Stimulated activated CD8-positive, alpha-beta memory T cell treated with anti-CD3 and anti-CD28 coated beads, Interleukin-4, amount 100 ng/mL, for 4 hours (primary cell): ENCODE data around the gene CBL.

ENCODE experiments used
- DNase-seq, 2 donors: peaks; one replicate each; pipeline ENCODE4 v3.0.0-alpha.2; 2020; ENCODE audit warnings: low read depth in 2 of 2, low spot score in 1 of 2

Gene CBL

GRCh38 chr11:119329320-119329719 is 123.2 kb downstream of the CBL start:
- DNase-seq = no peak

DNA sequence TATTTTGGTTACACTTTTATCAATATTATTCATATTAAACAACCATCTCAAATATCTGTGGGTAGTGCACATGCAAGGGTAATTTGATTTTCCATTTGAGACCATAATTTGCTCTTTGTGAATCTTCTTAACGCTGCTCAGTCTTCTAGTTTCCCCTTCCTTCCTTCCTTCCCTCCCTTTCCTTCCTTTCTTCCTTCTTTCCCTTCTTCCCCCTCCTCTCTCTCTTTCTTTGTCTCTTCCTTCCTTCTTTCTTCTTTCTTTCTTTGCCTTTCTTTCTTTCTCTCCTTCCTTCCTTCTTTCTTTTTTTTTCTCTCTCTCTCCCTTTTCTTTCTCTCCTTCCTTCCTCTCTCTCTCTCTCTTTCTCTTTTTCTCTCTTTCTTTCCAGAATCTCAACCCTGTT is 124.1 kb downstream of the CBL start:
- no peak for DNase-seq

DNA sequence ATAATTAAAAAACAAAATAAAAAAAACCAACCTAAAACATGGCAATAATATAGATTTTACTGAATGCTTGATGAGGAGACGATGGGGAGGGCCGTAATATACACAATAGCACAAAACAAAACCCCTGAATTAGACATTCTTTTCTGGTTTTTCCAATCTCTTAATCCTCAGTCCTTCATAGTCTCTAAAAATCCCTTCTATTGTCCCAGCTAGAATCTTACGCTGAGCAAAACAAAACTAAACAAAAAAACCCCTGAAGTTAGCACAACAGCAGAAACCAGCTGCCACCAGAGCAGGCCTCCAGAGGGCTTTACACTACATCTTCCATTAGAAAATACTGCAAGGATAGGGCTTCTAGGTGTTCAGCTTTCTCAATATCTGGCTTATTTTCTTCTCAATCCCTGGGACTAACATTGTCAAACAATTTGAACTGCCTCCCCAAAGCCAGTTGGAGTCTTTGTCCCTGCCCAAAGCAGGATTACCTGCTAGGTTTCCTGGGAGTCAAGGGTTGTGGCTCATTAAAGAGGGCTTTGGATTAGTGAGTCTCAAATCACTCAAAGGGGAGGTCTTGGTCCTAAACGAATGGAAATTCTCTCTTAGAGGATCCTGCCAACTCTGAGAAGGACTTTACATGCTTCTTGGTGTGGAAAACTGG is 126.1 kb downstream of the CBL start:
- DNase-seq = no peak

DNA sequence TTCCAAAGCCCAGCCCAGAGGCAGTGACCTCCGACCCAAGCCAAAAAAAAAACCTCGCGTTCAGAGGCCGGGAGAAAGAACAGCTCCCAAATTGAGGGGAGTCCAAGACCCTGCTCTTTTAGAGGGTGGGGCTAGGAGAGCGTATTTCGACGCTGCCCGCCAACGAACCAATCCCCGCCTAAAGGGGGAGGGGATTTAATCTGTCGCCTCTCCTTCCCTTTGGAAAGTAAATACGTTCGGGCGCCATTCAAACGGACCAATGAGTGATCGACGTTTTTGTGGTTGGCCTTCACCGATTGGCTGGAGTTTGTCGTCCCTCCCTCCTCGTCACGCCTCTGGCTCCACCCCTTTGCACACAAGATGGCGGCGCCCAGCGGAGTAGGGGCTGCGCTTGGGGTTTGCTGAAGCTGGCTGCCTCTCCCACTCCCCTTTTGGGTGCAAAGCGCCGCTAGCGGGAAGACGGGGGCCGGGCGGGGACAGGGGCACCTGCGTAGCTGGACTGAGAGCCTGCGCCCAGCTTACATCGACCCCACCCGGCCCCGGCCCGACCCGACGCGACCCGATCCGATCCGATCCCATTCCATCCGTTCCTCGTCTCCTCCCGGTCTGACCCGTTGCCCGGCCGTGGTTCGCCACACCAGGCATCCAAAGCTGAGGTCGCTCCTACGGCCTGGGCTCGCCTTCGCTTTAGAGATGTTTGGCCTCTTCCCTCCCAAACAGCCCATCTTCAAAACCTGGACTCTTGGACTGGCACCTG is 128.2 kb downstream of the CBL start, which contains the start of gene RNF26:
Gene RNF26 (plus strand): TSS at position 354 of the 757 bp plus-strand sequence. CDS start 596 bp downstream, outside the sequence.
- peak; percentile 89 to 92 for DNase-seq

GRCh38 chr11:119335091-119335654 is 129.0 kb downstream of the CBL start:
- DNase-seq = no peak

- DNase-seq = no peak
Observed at GRCh38 chr11:119335655-119336543, 129.8 kb downstream of the CBL start.

- DNase-seq = no peak
Observed at GRCh38 chr11:119336744-119337469, 130.8 kb downstream of the CBL start.

- DNase-seq = no peak
Observed at GRCh38 chr11:119337581-119338317, 131.6 kb downstream of the CBL start.

DNA sequence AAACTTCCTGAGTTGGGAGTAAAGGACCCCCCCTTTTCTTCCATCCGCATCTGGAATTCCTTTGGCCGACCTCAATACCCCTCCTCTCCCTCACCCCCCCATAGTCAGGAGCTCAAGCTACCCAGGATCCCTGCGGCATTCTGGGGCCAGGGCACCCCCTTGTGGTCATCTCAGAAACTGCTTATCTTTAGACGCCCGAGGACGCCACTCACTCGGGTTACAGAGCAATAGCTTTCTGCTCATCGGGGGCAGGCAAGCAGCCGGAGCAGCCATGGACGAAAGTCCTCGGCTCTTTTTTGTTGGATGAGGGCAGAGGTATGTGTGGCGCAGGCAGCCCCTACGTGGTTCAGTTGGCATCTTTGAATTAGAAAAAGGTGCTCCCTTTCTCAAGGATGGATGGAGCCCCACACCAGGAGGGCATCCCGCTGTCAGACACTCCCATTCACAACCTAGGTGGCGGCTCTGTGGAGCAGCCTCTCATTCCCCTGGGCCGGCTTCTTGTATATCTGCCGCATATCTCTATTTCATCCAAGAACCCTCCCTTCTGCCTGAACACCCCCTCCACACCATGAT is 132.3 kb downstream of the CBL start:
- peak in 1 of 2 donors; percentile 39 for DNase-seq

- DNase-seq = no peak
Observed at GRCh38 chr11:119338965-119339588, 132.9 kb downstream of the CBL start.

DNA sequence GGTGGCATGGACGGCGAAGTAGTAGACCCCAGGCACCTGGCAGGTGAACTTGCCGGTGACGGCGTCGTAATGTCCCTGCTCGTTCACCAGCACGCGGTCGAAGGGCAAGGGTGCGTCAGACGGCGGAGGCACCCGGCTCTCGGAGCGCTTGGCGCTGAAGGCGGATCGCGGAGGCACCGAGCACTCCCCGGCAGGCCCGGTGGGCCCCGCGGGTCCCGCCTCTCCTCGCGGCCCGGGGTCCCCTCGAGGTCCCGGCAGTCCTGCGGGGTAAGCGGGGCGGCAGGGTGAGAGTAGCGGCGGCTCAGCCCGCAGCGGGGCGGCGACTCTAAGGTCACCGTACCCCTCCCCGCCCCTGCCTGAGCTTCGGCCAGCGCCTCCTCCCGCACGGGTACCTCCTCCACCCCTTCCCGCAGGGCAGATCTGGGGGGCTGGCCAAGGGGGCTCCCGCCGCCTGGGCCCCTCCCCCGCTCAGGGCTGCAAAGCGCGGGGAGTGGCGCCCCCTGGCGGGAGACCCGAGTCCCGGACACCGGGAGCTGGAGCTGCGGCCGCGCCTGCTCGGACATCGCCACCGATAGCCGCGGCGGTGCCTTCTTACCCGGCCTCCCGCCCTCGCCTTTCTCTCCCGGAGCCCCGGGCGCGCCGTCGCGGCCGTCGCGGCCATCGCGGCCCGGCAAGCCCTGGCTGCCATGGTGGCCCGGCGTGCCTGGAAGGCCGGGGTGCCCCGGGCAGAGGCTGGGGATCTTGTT is 133.6 kb downstream of the CBL start:
- DNase-seq = no peak

GRCh38 chr11:119340335-119341221 is 134.4 kb downstream of the CBL start, which contains the start of gene C1QTNF5:
C1QTNF5 (minus strand) TSS chr11:119340883; CDS start chr11:119340397, 486 bp downstream.
- DNase-seq = no peak

DNA sequence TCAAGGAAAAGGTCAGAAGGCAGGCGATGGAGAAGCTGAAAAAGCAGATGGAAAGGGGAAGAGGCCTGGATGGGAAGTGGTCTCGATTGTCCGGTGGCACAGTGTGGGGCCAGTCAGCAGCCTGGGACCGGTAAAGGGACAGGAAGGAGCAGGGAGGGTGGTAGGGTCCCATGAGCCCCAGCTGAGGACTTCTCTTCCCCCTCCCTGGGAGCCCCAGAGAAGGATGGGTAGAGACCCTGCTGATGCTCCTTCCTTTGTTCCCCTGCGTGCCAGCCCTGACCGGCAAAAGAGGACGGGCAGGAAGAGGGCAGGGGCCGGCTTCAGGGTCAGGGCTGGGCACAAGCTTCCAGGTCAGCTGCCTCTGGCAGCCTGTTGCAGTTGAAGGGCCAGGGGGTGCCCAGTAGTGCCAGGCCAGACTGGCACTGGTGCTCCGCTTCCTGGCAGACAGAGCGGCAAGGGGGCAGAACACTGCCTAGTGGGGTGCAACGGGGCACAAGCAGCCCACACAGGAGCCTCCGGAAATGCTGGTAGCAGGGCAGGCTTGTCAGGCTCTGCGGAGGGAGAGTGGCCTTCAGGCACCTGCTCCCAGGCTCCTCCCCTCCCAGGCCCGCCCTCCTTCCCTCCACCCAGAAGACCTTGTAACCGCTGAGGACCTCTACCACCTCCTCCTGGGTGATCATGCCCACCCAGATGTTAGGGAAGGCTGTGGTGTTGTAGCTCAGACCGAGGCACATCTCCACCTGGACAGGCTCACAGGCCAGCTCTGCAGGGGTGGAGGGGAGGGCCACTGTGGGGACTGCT is 135.3 kb downstream of the CBL start:
- no peak for DNase-seq

DNA sequence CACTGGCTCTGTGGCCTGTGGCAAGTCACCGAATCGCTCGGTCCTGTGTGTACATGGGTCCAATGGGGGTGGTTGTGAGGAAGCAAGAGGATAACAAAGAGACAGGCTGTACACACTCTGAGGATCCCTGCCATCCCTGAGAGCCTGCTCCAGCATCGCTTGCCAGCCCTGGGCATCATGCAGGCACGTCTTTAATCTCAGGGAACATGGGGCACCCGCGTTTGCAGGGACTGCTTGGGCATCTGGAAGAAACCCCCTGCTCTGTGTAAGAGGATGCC is 135.8 kb downstream of the CBL start:
- DNase-seq = no peak

DNA sequence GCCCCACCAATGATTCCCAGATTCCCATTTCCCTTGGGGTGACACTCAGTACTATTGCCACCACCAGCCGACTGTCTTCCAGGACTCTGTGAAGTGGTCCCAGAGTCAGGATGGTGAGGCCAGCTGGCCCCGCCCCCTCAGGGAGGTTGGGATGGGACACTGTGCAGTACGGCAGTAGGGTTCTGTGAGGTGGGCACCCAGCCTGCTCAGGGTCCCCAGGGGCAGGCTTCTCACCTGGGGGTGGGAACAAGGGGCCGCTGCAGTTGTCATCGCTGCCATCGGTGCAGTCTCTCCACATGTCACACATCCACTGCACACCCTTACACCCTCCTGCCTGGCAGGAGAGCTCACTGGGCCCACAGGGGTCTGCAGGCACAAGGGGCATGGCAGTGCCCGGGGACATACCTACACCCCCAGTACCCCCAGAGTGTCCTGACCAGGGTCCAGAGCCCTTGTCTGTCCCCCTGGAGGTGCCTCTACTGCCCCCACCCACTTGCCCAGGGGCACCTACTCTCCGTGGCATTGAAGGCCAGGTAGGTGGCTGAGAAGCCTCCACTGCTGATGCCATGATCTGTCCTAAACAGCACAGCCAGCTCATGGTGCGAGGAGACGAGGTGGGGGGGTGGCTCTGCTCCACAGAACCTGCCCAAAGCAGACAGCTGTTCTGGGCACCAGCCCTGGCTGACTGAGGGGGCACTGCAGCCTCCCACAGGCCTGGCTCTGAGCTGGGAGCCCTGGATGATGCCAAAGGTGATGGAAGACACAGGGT is 136.4 kb downstream of the CBL start:
- no peak for DNase-seq

DNA sequence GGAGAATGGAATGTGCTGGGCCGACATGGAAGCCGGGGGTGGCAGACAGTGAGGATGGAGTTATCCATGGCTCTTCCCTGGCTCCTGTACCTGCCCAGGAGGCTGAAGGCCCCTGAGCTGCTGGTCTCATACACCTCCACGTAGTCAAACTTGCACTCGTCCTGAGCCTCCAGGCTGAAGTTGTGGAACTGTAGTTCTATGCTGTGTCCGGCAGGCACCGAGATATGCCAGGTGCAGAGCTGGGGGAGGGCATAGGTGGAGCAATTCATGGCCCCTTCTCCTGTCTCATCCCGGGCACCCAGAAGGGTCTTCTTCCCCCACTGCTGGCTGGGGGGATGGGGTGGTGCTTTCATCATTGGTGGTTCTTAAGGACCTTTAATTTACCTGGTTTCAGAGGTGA is 137.6 kb downstream of the CBL start:
- DNase-seq = no peak
